ENCODE measurements around the gene ALDH7A1.

ALDH7A1 gene

GRCh38 chr5:126516133-126516532 lies 78.9 kb downstream of the ALDH7A1 start:
- DNase-seq (ENCODE audit: low spot score) (no peak), ATAC-seq (ENCODE audit: low read depth) (peak; percentile 81)
- TF ChIP-seq CTCF (IDR thresholded peaks at IDR 0.05; ENCODE audit: poor library complexity, severe bottlenecking) = no peak
- Histone ChIP-seq H3K36me3 (ENCODE audit: low read depth) (no peaks in the 10 kb centered on the region), H3K4me1 (ENCODE audit: insufficient read depth, poor library complexity, severe bottlenecking) (peaks cover 41% of the 10 kb centered on the region), H3K27me3 (ENCODE audit: insufficient read depth, poor library complexity, severe bottlenecking) (no peaks in the 10 kb centered on the region), H3K9me3 (ENCODE audit: severe bottlenecking) (no peaks in the 10 kb centered on the region), H3K4me3 (ENCODE audit: severe bottlenecking) (no peak overlapping the region), H3K27ac (ENCODE audit: poor library complexity, severe bottlenecking) (peak overlapping the region; percentile 30)

- ATAC-seq (ENCODE audit: low read depth) (no peak), DNase-seq (ENCODE audit: low spot score) (no peak)
- H3K4me3 ChIP-seq (ENCODE audit: severe bottlenecking) = no peak overlapping the region
- no peaks in the 10 kb centered on the region for H3K9me3 ChIP-seq (ENCODE audit: severe bottlenecking)
- no peak for TF ChIP-seq CTCF (IDR thresholded peaks at IDR 0.05; ENCODE audit: poor library complexity, severe bottlenecking)
- H3K4me1 ChIP-seq (ENCODE audit: insufficient read depth, poor library complexity, severe bottlenecking) = peaks cover 41% of the 10 kb centered on the region
- no peaks in the 10 kb centered on the region for H3K27me3 ChIP-seq (ENCODE audit: insufficient read depth, poor library complexity, severe bottlenecking)
- H3K36me3 ChIP-seq (ENCODE audit: low read depth) = no peaks in the 10 kb centered on the region
- peak overlapping the region; percentile 30 for H3K27ac ChIP-seq (ENCODE audit: poor library complexity, severe bottlenecking)
These were observed 79.7 kb downstream of the ALDH7A1 start for GRCh38 chr5:126515337-126515736.

DNA sequence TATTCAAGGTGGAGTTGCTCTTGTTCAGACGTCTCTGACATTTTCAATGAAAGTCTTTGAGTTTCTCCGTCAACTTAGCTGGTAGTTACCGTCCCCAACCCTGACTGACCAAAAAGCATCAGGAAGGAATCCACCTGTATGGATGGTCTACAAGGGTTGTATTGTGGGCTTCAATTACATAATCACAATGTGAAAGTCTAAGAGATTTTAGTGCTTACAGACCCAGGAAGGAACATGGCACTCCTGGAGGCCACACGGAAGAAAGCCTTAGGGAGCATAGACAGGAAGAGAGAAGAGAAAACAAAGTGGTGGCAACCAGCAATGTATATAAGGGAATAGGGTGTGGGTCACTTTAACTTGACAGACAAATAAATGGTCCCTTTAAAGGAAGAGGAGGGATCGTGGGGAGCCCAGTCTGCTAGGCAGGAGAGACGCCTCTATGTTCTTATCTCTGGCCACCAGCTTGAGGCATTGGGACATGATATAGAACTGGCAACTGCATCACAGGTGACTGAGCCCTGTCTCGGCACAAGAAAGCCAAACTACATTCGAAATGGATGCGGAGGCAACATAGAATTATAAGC lies 80.4 kb downstream of the ALDH7A1 start:
- no peak for TF ChIP-seq CTCF (IDR thresholded peaks at IDR 0.05; ENCODE audit: poor library complexity, severe bottlenecking)
- peaks cover 40% of the 10 kb centered on the region for H3K4me1 ChIP-seq (ENCODE audit: insufficient read depth, poor library complexity, severe bottlenecking)
- no peaks in the 10 kb centered on the region for H3K9me3 ChIP-seq (ENCODE audit: severe bottlenecking)
- no peaks in the 10 kb centered on the region for H3K27me3 ChIP-seq (ENCODE audit: insufficient read depth, poor library complexity, severe bottlenecking)
- no peaks in the 10 kb centered on the region for H3K36me3 ChIP-seq (ENCODE audit: low read depth)
- H3K27ac ChIP-seq (ENCODE audit: poor library complexity, severe bottlenecking) = no peak overlapping the region
- no peak for DNase-seq (ENCODE audit: low spot score)
- no peak overlapping the region for H3K4me3 ChIP-seq (ENCODE audit: severe bottlenecking)
- ATAC-seq (ENCODE audit: low read depth) = no peak

DNA sequence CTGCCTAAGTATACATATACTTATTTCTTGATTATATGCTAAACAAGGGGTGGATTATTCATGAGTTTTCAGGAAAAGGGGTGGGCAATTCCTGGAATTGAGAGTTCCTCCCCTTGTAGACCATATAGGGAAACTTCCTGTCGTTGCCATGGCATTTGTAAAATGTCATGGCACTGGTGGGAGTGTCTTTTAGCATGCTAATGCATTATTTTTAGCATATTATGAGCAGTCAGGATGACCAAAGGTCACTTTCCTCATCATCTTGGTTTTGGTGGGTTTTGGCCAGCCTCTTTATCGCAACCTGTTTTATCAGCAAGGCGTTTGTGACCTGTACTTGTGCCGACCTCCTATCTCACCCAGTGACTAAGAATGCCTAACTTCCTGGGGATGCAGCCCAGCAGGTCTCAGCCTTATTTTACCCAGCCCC lies 80.9 kb downstream of the ALDH7A1 start:
- no peak for DNase-seq (ENCODE audit: low spot score)
- Histone ChIP-seq H3K4me3 (ENCODE audit: severe bottlenecking) (no peak overlapping the region), H3K36me3 (ENCODE audit: low read depth) (no peaks in the 10 kb centered on the region), H3K4me1 (ENCODE audit: insufficient read depth, poor library complexity, severe bottlenecking) (peaks cover 37% of the 10 kb centered on the region), H3K27me3 (ENCODE audit: insufficient read depth, poor library complexity, severe bottlenecking) (no peaks in the 10 kb centered on the region), H3K9me3 (ENCODE audit: severe bottlenecking) (no peaks in the 10 kb centered on the region), H3K27ac (ENCODE audit: poor library complexity, severe bottlenecking) (no peak overlapping the region)
- no peak for ATAC-seq (ENCODE audit: low read depth)
- TF ChIP-seq CTCF (IDR thresholded peaks at IDR 0.05; ENCODE audit: poor library complexity, severe bottlenecking) = no peak

DNA sequence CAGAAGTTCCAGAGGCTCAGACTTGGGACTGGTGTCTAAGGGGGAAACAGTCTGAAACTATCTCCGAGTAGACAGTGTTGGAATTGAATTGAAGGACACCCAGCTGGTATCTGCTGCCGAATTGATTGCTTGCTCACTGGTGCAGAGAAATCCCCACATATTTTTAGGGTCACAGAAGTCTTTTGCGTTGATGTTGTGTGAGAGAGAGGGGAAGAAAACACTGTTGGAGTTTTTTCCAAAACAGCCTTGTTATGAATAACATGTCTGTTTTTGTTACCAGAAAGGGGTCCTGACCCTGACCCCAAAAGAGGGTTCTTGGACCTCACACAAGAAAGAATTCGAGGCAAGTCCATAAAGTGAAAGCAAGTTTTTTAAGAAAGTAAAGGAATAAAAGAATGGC lies 81.3 kb downstream of the ALDH7A1 start:
- Histone ChIP-seq H3K4me3 (ENCODE audit: severe bottlenecking) (no peak overlapping the region), H3K27ac (ENCODE audit: poor library complexity, severe bottlenecking) (no peak overlapping the region), H3K36me3 (ENCODE audit: low read depth) (no peaks in the 10 kb centered on the region), H3K27me3 (ENCODE audit: insufficient read depth, poor library complexity, severe bottlenecking) (no peaks in the 10 kb centered on the region), H3K9me3 (ENCODE audit: severe bottlenecking) (no peaks in the 10 kb centered on the region), H3K4me1 (ENCODE audit: insufficient read depth, poor library complexity, severe bottlenecking) (peaks cover 37% of the 10 kb centered on the region)
- no peak for ATAC-seq (ENCODE audit: low read depth)
- no peak for TF ChIP-seq CTCF (IDR thresholded peaks at IDR 0.05; ENCODE audit: poor library complexity, severe bottlenecking)
- DNase-seq (ENCODE audit: low spot score) = no peak

Data from RWPE2 (cell line).